Eye (tissue), 1 donor: ENCODE data around the gene GBP2.
"Not testable (repeated sequence)": the region's sequence is repeated elsewhere in the genome, so short reads cannot be mapped to it uniquely, and the experiment has no call there.

Source experiments
- DNase-seq: peaks from one replicate; pipeline ENCODE4 v3.0.0-alpha.2; 2015

The GBP2 gene, protein sequence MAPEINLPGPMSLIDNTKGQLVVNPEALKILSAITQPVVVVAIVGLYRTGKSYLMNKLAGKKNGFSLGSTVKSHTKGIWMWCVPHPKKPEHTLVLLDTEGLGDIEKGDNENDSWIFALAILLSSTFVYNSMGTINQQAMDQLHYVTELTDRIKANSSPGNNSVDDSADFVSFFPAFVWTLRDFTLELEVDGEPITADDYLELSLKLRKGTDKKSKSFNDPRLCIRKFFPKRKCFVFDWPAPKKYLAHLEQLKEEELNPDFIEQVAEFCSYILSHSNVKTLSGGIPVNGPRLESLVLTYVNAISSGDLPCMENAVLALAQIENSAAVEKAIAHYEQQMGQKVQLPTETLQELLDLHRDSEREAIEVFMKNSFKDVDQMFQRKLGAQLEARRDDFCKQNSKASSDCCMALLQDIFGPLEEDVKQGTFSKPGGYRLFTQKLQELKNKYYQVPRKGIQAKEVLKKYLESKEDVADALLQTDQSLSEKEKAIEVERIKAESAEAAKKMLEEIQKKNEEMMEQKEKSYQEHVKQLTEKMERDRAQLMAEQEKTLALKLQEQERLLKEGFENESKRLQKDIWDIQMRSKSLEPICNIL

DNA sequence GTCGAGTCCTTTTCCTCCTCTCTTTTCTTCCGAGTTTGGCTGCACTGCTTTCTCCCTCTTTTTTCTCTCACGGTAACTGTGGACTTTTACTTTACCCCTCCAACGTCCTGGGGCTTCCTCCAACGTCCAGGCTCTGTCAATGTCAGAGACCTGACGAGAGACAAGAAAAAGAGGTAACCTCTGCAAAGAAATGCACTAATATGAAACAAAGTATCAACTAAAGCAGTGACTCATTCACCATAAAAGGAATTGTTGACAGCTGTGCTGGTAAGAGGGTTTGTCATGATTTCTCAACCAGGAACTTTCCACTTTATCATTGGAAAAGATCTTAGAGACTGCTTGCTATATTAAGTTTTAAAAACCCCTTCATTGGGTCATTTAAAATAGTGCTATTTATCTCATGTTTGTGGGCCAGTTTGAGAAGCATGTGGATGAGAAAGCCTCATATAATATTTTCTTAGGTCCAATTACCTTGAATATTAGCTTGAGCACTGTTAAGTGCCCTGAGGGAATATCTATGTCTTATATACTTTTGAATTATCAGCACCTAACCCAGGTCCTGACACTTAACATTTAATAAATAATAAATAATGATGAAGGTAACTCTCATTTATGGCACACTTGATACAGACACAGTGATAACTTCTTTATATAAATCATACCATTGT lies at the start of gene GBP2:
Gene GBP2, minus strand, starts transcription at position 202 of the 668 bp plus-strand sequence. CDS start 4,148 bp downstream, outside the sequence.
- DNase-seq = peak; percentile 4

DNA sequence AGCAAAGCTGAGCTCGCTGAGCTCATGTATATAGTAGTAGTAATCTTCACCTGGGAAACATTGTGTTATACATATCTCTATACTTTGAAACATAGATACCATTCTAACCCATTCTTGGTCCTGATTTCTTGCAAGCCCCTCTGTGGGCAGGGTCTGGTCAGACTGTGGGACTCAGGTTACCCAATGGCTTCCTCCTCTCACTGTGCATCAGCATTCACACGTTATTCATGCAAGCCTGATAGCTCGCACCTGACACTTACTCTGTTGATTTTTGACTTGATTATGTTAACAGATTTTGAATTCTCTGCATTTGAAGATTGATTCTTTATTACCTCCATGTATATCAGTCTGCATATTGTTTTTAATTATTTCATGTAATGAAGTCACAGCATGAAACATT lies 48.6 kb upstream of the GBP2 start:
- no peak for DNase-seq

DNA sequence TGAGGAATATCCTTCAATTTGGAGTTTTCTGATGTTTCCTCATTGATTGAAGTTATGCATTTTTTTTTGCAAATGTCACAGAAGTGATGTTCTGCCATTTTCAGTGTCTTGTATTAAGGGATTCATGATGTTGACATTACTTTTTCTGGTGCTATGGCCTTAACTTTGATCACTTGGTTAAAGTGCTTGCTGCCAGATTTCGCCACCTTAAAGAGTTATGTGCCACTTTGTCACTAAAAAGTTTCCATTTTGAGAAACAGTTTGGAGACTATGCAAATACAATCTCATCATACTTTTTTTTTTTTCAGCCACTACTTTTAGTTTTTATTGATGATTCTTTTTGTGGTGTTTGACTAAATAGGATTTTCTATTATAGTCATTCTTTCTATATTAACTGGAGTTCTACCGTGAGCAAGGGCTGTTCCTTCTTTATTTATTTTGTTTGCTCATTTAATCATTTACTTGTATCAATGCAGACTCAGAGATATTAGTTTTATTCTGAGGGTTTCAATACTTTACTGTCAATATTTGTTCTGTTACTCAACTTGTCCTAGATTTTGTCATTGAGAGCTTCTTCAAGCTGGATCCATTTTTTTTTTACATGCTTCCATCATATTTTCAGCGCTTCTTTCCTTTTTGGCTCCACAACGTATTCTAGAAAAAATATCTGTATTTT lies 46.7 kb upstream of the GBP2 start:
- no peak for DNase-seq

DNA sequence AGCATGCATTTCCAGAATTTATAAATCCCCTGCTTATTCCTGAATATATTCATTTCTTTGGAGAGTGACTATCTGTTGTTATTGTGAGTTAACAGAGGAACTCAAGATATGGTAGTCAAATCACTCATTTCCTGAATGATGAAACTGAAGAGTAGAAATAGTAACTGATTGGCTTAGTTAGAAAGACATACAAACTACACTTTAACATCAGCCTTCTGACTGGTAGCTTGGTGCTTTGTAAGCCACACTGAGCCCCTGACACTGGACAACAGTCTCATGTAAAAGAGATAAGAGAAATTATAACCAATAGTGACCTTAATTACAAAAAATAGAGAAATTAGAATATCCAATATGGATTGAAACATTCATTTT lies 45.1 kb upstream of the GBP2 start:
- no peak for DNase-seq

DNA sequence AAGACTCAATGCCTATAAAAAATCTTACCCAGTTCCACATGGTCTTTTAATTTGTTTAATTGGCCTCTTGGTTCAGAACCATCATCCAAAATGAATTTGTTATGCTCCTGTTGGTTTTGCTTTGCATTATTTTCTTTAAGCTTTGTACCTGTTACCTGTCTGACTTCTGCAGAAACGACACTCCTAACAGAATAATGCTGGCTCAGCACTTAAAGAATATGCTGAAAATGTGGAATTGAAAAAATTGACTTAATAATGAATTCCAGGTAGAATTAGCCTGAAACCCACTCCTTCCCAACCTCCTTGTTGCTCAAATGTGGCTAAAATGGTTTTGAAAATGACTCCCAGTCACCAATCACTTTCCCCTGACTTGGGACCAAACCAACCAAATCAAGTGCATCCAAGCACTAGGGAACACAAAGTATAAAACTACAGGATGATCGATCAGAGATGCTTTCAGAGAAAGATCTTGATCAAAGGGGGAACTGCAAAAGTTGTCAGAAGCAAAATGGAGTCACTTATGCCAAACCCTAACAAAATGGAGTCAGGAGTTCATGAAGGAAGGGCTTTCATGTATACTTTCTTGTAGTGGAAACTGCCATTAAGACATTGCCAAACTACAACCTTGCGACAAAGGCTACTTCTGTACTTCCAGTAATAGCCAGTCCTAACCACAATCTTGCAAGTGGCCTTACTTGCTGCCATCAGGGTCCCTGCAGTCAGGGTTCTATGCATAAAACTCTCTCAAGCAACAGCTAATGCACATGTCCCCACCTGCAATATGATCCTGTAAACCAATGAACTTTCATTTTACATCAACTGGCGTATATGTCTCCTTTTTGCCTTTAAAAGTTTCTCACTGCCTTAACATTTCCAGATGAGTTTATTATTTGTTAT lies 44.5 kb upstream of the GBP2 start:
- no peak for DNase-seq

DNA sequence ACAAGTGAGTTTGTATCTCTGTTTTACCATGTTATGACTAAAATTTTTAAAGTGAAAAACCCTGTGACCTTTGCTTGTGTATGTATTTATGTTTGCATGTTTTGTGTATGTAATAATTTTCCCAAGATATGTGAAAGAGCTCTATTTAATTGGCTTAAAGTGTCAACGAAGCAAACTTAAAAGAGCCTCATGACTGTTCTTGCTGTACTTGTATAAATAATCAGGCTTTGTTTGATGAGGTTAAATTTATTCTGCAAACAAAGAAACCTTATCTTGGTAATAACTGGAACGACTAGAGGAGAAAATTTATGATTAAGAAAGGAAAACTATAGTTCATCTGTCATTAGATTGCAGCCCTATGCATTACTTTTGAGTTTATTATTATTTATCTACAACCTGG lies 43.3 kb upstream of the GBP2 start:
- no peak for DNase-seq

DNA sequence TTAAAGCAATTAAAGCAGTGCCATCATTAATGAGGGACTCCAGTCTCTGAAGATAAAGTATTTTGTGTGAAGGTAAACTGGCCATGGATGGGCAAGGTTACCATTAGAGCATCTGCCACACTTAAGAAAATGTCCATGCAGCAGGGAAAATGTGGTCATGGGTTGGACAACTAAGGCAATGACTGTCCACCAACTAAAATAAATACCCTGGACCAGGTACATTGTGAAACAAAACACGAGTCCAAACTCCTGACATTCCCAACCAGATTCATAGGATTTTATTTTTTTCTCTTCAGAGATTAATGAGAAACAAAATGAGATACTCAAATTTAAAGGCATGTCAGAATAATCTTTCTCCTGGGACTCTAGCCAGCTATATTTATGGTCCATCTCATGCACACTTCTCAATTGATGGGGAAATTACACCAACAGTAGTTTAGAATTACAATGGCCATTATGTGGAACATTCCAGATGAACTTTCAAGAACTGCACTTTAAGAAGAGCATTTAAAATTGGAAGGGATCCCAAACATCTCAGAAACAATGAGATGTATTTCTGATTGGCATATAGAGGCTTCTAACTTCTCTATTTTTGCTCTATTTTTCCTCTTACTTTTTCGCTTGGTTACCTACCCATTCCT lies 41.8 kb upstream of the GBP2 start:
- DNase-seq = no peak

DNA sequence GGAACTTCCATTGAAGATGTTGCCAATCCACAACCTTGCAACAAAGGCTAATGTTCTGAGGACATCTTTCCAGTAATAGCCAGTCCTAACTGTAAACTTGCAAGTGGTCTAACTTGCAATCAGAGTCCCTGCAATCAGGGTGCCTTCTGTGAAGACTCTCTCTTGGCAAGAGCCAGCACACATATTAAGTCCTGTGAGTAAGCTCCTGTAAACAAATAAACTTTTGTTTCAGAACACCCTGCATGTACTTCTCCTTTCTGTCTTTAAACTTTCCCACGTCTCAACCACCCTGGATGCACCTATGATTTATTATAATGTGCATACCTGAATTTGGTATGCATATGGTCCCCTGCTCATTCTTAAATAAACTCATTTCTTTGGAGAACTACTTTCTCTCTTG lies 40.8 kb upstream of the GBP2 start:
- no peak for DNase-seq

DNA sequence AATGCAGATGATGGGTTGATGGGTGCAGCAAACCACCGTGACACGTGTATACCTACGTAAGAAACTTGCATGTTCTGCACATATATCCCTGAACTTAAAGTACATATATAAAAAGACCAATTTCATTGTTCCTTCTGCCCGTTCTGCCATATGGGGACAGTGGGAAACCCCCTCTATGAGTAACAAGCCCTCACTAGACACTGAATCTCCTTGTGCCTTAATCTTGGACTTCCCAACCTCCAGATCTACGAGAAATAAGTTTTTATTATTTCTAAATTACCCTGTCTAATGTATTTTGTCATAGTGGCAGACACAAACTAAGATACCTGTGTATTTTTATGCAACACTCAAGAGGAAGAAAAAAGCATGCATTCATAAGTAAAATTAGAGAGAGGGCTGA lies 39.9 kb upstream of the GBP2 start:
- no peak for DNase-seq

DNA sequence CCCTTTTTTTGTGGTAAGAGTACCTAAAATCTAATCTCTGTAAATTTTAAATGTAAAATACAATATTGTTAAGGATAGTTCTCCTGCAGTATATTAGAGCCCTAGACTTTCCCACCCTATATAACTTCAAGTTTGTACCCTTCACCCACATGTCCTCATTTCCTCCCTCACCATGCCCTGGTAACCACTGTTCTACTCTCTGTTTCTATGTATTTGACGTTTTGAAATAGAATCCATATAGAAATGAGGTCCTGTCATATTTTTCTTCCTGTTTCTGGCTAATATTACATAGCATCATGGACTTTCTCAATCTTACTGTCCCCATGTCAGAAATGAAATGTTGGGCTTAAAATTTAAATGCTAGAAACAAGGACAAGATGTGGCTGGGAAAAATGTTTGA lies 25.1 kb upstream of the GBP2 start:
- DNase-seq = no peak

DNA sequence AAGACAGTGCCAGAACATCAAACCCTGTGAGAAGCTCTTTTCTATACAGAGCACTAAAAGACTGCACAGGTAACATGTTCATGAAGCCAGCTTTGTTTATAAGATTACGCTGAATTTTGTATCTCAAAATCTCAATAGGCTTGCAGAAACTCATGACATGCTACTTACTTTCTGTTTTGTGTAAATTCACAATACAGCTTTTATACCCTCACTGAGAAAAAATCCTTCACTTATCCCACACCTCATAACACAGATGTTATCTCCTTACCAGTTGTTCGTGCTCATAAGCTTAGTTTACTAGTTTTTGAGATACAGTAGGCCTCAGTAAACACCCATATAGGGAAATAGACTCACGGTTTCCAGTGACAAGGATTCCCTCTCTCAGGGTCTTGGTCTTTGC lies 24.1 kb upstream of the GBP2 start:
- no peak for DNase-seq

DNA sequence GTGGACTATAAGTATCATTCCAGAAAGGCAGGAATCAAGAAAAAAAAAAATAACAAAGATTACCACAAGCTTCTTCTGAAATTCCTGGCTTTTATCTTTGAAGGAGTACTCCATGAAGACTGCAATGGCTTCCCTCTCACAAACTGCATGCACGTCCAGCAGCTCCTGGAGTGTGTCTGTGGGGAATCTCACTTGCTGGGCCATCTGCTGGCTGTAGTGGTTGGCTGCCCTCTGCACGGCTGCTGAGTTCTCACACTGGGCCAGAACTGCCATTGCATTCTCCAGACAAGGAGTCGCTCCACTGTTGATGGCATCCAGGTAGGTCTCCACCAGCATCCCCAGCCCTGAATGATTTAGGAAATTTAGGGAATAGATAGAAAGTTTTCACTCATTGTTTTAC lies 23.3 kb upstream of the GBP2 start:
- peak; percentile 7 for DNase-seq

DNA sequence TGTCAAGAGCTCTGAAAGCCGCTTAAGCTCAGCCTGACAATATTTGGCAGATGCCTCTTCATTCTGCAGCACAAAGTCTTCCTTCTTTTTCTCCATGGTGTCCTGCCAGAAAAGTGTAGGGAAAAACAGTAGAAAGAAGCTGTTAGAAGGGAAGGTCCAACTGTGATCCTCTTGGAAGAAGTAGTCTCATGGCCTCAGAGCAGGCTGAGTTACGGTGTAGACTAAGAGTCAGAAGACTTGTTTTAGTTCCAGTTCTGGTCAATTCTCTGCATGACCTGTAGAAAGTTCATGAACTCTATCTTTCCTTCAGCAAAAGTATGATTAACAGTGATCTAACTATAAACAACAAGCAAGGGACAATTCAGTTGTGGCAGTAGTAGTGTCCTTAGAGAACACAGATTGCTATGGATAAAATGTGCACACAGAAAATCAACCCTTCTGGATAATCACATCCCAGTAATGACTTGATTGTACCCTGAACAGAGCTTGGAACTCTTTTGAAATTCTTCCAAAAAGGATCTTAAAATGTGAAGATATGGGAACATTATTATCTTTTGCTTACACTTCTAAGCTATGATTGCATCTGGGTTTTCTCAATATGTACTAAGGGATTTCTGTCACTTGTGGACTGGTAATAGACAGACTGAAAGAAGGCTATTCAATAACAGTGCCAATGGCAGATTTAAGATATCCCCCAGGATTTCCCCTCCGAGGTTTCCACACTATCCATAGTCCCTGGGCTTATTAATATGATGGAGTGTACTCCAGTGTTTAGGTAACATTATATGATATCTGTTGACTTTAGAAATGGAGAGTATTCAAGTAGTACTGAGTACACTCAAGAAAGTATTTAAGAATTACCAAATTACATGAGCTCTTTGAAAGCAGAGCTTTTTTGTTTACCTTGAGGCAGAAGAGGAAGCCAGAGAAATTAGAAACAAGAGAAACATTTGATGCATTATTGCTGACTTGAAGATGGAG lies 22.1 kb upstream of the GBP2 start:
- DNase-seq = no peak

DNA sequence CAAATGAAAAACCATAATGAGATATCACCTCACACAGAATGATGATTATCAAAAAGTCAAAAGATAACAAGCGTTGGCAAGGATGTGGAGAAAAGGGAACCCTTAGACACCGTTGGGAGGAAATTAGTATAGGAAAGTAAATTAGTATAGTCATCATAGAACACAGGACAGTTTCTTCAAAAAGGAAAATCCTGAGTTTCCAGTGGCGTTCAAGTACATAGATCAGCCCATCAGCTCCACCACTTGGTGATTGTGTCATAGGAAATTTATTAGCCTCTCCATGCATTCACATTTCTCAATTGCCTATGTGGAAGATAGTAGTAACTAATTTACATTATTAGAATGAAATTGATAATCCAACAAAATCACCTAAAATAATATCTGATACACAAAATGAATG lies 20.8 kb upstream of the GBP2 start:
- DNase-seq = no peak

DNA sequence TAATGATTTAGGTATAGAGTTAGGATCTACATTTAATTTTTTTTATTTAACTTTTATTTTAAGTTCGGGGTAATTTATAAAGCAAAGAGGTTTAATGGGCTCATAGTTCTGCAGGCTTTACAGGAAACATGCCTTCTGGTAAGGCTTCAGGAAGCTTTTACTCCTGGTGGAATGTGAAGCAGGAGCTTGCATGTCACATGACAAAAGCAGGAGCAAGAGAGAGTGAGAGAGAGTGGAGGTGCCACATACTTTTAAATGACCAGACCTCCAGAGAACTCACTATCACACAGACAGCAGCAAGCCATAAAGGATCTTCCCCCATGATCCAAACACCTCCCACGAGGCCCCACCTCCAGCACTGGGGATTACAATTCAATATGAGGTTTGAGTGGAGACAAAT lies 17.6 kb upstream of the GBP2 start:
- no peak for DNase-seq

DNA sequence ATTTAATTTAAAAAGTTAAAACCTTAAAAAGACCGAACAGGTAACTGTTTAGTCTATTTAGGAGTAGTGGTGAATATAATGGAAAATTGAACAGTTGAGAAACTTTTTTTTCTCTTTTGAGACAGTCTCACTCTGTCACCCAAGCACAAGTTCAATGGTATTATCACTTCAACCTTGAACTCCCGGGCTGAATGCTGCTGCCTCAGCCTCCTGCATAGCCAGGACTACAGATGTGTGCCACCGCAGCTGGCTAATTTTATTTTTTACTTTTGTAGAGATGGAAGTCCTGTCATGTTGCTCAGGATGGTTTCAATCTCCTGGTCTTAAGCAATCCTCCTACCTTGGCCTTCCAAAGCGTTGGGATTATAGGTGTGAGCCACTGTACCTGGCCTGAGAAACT lies 16.2 kb upstream of the GBP2 start:
- DNase-seq = no peak

DNA sequence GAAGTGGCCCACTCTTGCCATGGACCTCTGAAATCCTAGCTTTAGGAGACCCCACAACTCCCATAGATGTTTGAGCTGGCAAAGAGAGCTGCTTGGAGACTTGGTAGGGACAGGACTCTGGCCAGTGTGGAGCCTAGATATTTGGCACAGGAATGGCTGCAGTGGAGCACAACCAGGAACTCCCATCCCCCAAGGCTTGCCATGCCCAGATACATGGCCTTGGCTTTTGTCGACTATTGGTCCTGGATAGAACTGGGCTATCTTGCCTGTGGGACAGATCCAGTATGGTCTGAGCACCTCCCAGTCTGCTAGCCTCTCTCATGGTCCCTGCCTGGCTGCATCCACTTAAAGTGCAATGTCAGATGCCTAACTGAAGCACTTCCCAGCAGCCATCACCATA lies 7.8 kb upstream of the GBP2 start:
- DNase-seq = no peak

DNA sequence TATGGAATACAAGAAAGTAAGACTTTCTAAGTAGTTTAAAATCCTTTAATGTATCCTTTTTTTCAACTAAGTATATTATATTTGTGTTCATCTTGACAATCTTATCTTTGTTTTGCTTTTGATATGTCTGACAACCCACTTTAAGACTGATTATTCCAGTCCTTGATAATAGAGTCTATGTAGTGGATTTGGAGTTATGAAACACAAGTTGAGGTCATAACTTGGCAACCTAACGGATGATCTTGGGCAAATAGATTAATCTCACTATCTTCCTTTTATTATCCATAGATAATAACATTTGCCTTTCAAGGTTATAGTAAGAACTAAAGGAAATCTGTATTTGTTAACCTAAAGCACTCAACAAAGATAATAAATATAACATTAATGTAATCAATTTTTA lies 4.8 kb upstream of the GBP2 start:
- DNase-seq = no peak

DNA sequence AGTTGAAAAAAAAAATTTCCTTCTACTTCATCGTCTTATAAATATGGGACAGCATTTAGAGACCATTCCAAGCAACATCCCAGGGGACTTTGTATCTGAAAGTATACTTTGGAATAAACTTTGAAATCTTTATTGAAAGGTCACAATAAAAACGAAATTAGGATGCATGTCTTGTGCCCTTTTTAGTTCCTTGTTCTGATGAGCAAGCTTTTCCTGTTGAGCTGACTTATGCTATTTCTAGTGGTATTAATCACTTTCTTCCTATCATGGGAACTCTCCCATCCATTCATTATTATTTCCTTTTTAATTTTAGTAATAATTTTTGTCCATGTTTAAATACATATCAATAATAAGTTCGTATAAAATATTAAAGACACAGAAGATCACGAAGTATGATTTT lies 4.0 kb upstream of the GBP2 start:
- no peak for DNase-seq

DNA sequence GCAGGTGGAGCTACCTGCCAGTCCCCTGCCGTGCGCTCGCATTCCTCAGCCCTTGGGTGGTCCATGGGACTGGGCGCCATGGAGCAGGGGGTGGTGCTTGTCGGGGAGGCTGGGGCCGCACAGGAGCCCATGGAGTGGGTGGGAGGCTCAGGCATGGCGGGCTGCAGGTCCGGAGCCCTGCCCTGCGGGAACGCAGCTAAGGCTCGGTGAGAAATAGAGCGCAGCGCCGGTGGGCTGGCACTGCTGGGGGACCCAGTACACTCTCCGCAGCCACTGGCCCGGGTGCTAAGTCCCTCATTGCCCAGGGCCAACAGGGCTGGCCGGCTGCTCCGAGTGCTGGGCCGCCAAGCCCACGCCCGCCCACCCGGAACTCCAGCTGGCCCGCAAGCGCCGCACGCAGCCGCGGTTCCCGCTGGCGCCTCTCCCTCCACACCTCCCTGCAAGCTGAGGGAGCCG lies 2.1 kb upstream of the GBP2 start:
- not testable (repeated sequence) for DNase-seq
